SK-N-MC (cell line): ENCODE data around the gene CACNA1B.

ENCODE experiments used
- DNase-seq: peaks from one replicate; pipeline ENCODE4 v3.0.0-alpha.2; 2011; ENCODE audit warnings: low read depth, low spot score
- H3K27ac ChIP-seq: fragments of 200-600 bp; sonication (generic); 2 replicates; pipeline ENCODE4 v1.5.1; 2016; ENCODE audit warnings: mixed run types
- H3K36me3 ChIP-seq: fragments of 200-600 bp; sonication (generic); 2 replicates; pipeline ENCODE4 v1.6.1; 2017; ENCODE audit warnings: antibody characterized with exemption, low read length, mixed read lengths; ENCODE audit not compliant: insufficient read depth
- H3K4me3 ChIP-seq: fragments of 200-600 bp; sonication (generic); 2 replicates; pipeline ENCODE4 v1.5.1; 2016
- H3K9ac ChIP-seq: fragments of 200-600 bp; sonication (generic); 2 replicates; pipeline ENCODE4 v1.8.0; 2017; ENCODE audit warnings: mixed run types, mixed read lengths; ENCODE audit not compliant: insufficient read length
- H3K9me3 ChIP-seq: fragments of 200-600 bp; sonication (generic); 2 replicates; pipeline ENCODE4 v1.6.1; 2017; ENCODE audit warnings: low read depth, mild to moderate bottlenecking, antibody characterized with exemption, low read length, moderate library complexity, mixed read lengths
- EZH2 ChIP-seq: fragments of 200-600 bp; sonication (generic); IDR thresholded peaks from one replicate; pipeline ENCODE4 v1.6.1; 2017; ENCODE audit warnings: antibody characterized with exemption
- FOXP2 ChIP-seq: optimal IDR thresholded peaks from 2 replicates; pipeline ENCODE3; 2011; ENCODE audit warnings: mild to moderate bottlenecking, moderate library complexity; ENCODE audit not compliant: insufficient read depth; ENCODE audit errors: extremely low read length, control extremely low read depth
- POLR2AphosphoS5 ChIP-seq: IDR thresholded peaks from 2 replicates; pipeline ENCODE4 v1.6.1; 2012; ENCODE audit warnings: mild to moderate bottlenecking, low read depth, low read length, borderline replicate concordance

Gene CACNA1B

GRCh38 chr9:138020795-138021182 lies 143.2 kb downstream of the CACNA1B start:
- no peak overlapping the region for H3K27ac ChIP-seq

DNA sequence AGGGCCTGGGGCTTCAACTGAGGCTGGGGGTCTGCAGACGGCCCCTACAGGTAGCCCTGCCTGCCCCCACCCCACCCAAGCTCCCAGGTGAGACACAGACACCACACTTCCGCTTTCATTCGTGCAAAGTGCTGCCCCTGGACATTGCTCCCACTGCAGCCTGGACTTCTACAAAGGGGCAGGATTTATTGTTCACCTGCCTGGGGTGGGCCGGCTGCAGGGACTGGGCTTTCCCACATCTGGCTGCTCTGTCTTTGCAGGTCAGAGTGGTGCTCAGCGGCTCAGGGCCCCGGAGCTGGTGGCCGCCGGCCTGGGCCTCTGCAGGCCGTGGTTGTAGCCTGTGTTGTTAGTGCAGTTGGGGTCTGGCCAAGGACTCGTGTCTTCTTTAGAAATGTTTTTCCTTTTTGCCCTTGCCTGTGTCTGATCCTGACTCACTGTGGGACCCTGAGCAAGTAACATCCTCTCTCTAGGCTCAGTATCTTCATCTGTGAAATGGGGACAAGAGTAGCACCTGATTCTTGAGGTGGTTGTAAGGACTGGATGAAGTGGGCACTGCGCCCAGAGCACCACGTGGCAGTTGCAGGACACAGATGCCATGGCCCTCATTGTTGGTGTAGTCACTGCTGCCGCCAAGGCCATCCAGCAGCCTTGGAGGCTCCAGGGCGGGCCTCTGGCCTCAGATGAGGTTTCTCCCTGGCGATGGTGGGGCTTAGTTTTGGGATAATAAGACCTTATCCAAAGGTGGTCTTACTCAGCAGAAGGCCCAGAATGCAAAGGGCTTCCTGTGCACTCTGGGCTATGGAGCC lies 143.9 kb downstream of the CACNA1B start:
- H3K9me3 ChIP-seq: no peaks in the 10 kb centered on the region
- TF ChIP-seq EZH2 (no peak), FOXP2 (no peak), POLR2AphosphoS5 (no peak)
- no peak overlapping the region for H3K27ac ChIP-seq
- DNase-seq: no peak
- no peak overlapping the region for H3K4me3 ChIP-seq
- H3K9ac ChIP-seq: no peak overlapping the region
- no peaks in the 10 kb centered on the region for H3K36me3 ChIP-seq

More at GRCh38 chr9:138020795-138021182, 143.2 kb downstream of the CACNA1B start:
- H3K36me3 ChIP-seq: no peaks in the 10 kb centered on the region
- no peaks in the 10 kb centered on the region for H3K9me3 ChIP-seq
- TF ChIP-seq FOXP2 (no peak), EZH2 (no peak), POLR2AphosphoS5 (no peak)
- no peak overlapping the region for H3K4me3 ChIP-seq
- no peak for DNase-seq
- no peak overlapping the region for H3K9ac ChIP-seq

GRCh38 chr9:138022121-138022741 lies 144.6 kb downstream of the CACNA1B start:
- Histone ChIP-seq H3K9me3 (no peaks in the 10 kb centered on the region), H3K9ac (no peak overlapping the region), H3K36me3 (no peaks in the 10 kb centered on the region), H3K4me3 (peak overlapping the region; percentile 67), H3K27ac (no peak overlapping the region)
- no peak for DNase-seq
- TF ChIP-seq EZH2 (no peak), POLR2AphosphoS5 (no peak), FOXP2 (no peak)

- Histone ChIP-seq H3K36me3 (no peaks in the 10 kb centered on the region), H3K27ac (no peak overlapping the region), H3K4me3 (peak overlapping the region; percentile 67), H3K9me3 (no peaks in the 10 kb centered on the region), H3K9ac (no peak overlapping the region)
- TF ChIP-seq EZH2 (peak; percentile 67), POLR2AphosphoS5 (no peak), FOXP2 (no peak)
- no peak for DNase-seq
These were observed 145.3 kb downstream of the CACNA1B start for GRCh38 chr9:138022756-138023393.

- TF ChIP-seq FOXP2 (no peak), POLR2AphosphoS5 (no peak), EZH2 (no peak)
- peak overlapping the region; percentile 77 for H3K4me3 ChIP-seq
- H3K36me3 ChIP-seq: no peaks in the 10 kb centered on the region
- H3K9me3 ChIP-seq: no peaks in the 10 kb centered on the region
- peak overlapping the region; percentile 66 for H3K9ac ChIP-seq
- H3K27ac ChIP-seq: no peak overlapping the region
- DNase-seq: no peak
These were observed 146.0 kb downstream of the CACNA1B start for GRCh38 chr9:138023394-138024124.

- Histone ChIP-seq H3K4me3 (peak overlapping the region; percentile 77), H3K36me3 (no peaks in the 10 kb centered on the region), H3K9ac (peak overlapping the region; percentile 66), H3K27ac (no peak overlapping the region), H3K9me3 (no peaks in the 10 kb centered on the region; the same call in 1 of the 2 replicates)
- no peak for DNase-seq
- TF ChIP-seq POLR2AphosphoS5: no peak
- TF ChIP-seq FOXP2: no peak
- TF ChIP-seq EZH2: no peak
These were observed 146.5 kb downstream of the CACNA1B start for GRCh38 chr9:138024131-138024530.

DNA sequence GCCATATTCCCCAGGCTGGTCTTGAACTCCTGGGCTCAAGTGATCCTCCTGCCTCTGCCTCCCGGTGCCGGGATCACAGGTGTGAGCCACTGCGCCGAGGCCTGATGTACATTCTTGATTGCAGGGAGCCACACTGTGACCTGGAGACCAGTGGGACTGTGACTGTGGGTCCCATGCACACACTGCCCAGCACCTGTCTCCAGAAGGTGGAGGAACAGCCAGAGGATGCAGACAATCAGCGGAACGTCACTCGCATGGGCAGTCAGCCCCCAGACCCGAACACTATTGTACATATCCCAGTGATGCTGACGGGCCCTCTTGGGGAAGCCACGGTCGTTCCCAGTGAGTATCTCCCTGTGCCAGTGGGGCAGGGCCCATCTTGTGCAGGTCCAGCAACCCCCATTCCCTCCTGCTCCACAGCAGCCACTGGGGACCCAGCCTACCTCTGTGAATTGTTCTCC lies 147.3 kb downstream of the CACNA1B start:
- no peak overlapping the region for H3K4me3 ChIP-seq
- TF ChIP-seq EZH2 (no peak), POLR2AphosphoS5 (no peak), FOXP2 (no peak)

DNA sequence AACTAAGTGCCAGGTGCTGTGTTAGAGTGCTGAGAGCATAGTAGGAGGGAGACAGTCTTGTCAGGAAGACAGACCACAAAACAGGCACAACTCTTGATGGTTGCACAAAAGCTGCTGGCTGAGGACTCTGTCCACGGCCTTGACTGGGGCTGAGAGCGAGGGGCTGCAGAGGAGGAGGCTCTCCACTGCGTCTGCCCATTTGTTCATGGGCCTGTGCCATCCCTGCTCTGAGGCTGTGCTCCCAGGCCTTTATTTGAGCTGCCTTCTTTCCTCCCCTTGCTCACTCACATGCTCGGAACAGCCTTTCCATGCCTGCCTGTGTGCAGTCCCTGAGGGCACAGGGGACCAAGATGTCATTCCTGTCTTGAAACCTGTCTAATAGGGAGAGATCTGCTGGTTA lies 147.8 kb downstream of the CACNA1B start:
- Histone ChIP-seq H3K36me3 (no peaks in the 10 kb centered on the region), H3K27ac (no peak overlapping the region)
- TF ChIP-seq POLR2AphosphoS5: no peak

More for the DNA sequence above, 147.3 kb downstream of the CACNA1B start:
- Histone ChIP-seq H3K9ac (no peak overlapping the region), H3K27ac (no peak overlapping the region), H3K36me3 (no peaks in the 10 kb centered on the region), H3K9me3 (no peaks in the 10 kb centered on the region; the same call in 1 of the 2 replicates)
- no peak for DNase-seq

More for the DNA sequence above, 147.8 kb downstream of the CACNA1B start:
- Histone ChIP-seq H3K4me3 (no peak overlapping the region), H3K9me3 (no peaks in the 10 kb centered on the region; the same call in 1 of the 2 replicates), H3K9ac (no peak overlapping the region)
- DNase-seq: no peak
